ENCODE results near the gene HOXA7. TPM values are rescaled to one million over a fixed set of nuclear protein-coding genes. Genes with fewer than 3 reads are reported as not detected.
A peak's percentile ranks its signal among the peaks of the same experiment; 100 is the strongest.

The HOXA7 gene
- total and polyA plus RNA-seq, 2 donors (not counting 3 experiments of a cell fraction or from before 2014, with no cell fraction given): 18.1 to 18.5 TPM

DNA sequence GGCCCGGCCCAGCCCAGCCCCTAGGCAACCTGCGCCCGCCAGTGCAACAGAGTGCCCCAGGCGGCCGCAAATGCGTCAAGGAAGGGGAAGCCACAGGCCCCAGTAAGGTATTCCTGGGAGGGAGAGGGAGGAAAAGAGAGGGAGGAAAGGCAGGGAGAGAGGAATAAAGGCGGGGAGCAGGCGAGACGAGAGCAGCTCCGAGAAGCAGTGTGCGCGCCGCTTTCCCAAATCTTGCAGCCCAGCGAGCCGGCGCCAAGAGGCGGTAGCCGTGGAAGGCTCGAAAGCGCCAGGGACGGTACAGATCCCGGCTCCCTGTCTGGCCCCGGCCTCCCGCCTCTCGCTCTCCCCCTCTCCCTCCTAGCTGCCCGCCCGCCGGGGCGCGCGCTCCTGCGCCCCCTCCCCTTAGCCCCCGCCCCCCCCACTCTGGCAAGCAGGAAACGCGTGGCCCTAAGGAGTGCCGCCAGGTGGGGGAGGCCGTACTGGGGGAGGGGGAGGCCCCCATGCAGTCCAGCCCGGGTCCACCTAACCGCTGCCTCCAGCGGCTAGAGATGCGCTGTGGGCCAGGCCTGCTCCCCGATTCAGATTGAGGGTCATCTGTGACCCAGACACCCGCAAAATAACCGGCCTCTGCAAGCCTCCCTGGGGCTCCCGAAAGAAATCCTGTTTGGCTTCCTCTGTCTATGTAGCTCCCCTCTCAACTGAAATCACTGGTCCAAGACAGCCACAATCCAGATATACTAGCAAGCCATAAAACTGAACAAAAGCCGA lies 13.4 kb upstream of the HOXA7 start:
- no peaks in the 10 kb centered on the region for H3K9me3 ChIP-seq (replicated peaks; ENCODE audit: control insufficient read depth, insufficient read depth, low read length)
- peak overlapping the region; percentile 96 for H3K27ac ChIP-seq (ENCODE audit: insufficient read depth, low read depth, low read length)
- peaks cover 50% of the 10 kb centered on the region for H3K4me1 ChIP-seq (ENCODE audit: control insufficient read depth, extremely low read depth, insufficient read depth, low read length)
- no peaks in the 10 kb centered on the region for H3K27me3 ChIP-seq (ENCODE audit: control insufficient read depth in 2 of 2, insufficient read depth in 2 of 2, low read length in 2 of 2)
- no TSS peak for BruUV-seq (replicated peaks)
- DNase-seq (ENCODE audit: low read depth, low spot score): no peak
- peak; percentile 42 for TF ChIP-seq MYC (IDR thresholded peaks at IDR 0.05; ENCODE audit: low read depth, low read length)
- TF ChIP-seq, protein P1, sequence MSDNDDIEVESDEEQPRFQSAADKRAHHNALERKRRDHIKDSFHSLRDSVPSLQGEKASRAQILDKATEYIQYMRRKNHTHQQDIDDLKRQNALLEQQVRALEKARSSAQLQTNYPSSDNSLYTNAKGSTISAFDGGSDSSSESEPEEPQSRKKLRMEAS (IDR thresholded peaks at IDR 0.05; ENCODE audit: insufficient read depth, insufficient read length): no peak
- peaks cover 98% of the 10 kb centered on the region for H3K79me2 ChIP-seq (ENCODE audit: control insufficient read depth, insufficient read depth, low read length)
- intact Hi-C loops (cut with micrococcal nuclease) (loop anchor here (2.0 kb wide), 1 partner anchor 51 kb away; no protein-coding TSS in a partner anchor), dilution Hi-C loops (cut with MboI; ENCODE audit: extremely low pct_ligation_motif_present, low sequenced_read_pairs) (loop anchor here (10.0 to 25.0 kb wide), 3 partner anchors 315 to 983 kb away; no protein-coding TSS in a partner anchor)
- no peaks in the 10 kb centered on the region for H3K9me1 ChIP-seq (replicated peaks; ENCODE audit: control insufficient read depth, extremely low read depth, insufficient read depth, low read length)
- FAIRE-seq: no peak
- no peaks in the 10 kb centered on the region for H4K20me1 ChIP-seq (replicated peaks; ENCODE audit: control insufficient read depth, extremely low read depth, insufficient read depth, low read length)
- H3K36me3 ChIP-seq (ENCODE audit: control insufficient read depth in 2 of 2, extremely low read depth in 1 of 2, insufficient read depth in 2 of 2, low read length in 2 of 2): no peaks in the 10 kb centered on the region
- peak overlapping the region; percentile 91 for H3K9ac ChIP-seq (replicated peaks; ENCODE audit: extremely low read depth, insufficient read depth, low read length)
- H3K4me2 ChIP-seq (ENCODE audit: insufficient read depth, low read length): peak overlapping the region; percentile 98
- peak overlapping the region; percentile 44 to 98 (median 63) for H3K4me3 ChIP-seq (replicated peaks in 1 of 3; ENCODE audit: insufficient read depth in 1 of 3, low read depth in 1 of 3, low read length in 3 of 3)
- ChIA-PET POLR2A (interaction anchor here (1.9 kb wide), 1 partner anchor 16 kb away, joined by 6 read pairs; the partner anchor contains the start of gene HOXA11), CTCF (interaction anchor here (1.0 to 7.4 kb wide), 8 partner anchors 8 to 30 kb away, joined by 3 to 86 read pairs (median 14); partner anchors contain the start of genes HOXA3, HOXA5 and HOXA7)
- H2AFZ ChIP-seq (ENCODE audit: low read depth, low read length): no peak overlapping the region

DNA sequence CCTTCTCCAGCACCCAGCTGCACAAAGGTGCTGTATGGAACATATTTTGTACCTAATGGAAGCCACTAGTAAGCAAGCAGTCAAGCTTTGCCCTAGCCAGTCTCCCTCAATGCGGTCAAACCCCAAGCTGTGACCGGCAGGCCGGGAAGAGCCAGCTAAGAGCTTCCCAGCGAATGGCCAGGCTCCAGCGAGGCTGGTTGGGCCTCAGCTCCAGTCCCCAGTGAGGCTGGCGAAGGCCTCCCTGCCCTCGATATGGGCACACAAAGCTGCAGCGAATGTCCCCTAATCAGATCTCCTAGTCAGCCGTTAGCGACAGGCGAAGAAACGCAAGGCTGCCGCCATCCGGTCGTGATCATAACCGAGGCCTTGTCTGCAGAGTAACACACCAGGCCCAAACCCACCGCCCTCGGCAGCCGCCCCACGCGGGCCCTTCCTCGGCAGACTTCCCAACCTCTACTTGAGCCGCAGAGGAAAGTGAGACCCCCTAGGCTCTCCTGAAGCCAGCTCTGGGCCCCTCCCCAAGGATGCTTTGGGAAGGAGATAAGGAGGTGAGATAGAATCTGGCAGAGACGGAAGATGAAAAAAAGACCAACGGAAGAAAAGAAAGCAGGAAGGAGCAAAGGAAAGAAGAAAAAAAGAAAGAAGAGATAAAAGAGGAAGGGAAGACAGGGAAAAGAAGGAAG lies 11.9 kb upstream of the HOXA7 start:
- Histone ChIP-seq H3K27ac (ENCODE audit: insufficient read depth, low read depth, low read length) (peak overlapping the region; percentile 91), H2AFZ (ENCODE audit: low read depth, low read length) (no peak overlapping the region), H3K79me2 (ENCODE audit: control insufficient read depth, insufficient read depth, low read length) (peaks cover 98% of the 10 kb centered on the region), H4K20me1 (replicated peaks; ENCODE audit: control insufficient read depth, extremely low read depth, insufficient read depth, low read length) (no peaks in the 10 kb centered on the region), H3K9me3 (replicated peaks; ENCODE audit: control insufficient read depth, insufficient read depth, low read length) (no peaks in the 10 kb centered on the region), H3K9ac (replicated peaks; ENCODE audit: extremely low read depth, insufficient read depth, low read length) (peak overlapping the region; percentile 85), H3K27me3 (ENCODE audit: control insufficient read depth in 2 of 2, insufficient read depth in 2 of 2, low read length in 2 of 2) (no peaks in the 10 kb centered on the region), H3K4me2 (ENCODE audit: insufficient read depth, low read length) (peak overlapping the region; percentile 70), H3K36me3 (ENCODE audit: control insufficient read depth in 2 of 2, extremely low read depth in 1 of 2, insufficient read depth in 2 of 2, low read length in 2 of 2) (peaks cover 0 to 5% of the 10 kb centered on the region in 2 experiments), H3K4me1 (ENCODE audit: control insufficient read depth, extremely low read depth, insufficient read depth, low read length) (peaks cover 45% of the 10 kb centered on the region), H3K4me3 (replicated peaks in 1 of 3; ENCODE audit: insufficient read depth in 1 of 3, low read depth in 1 of 3, low read length in 3 of 3) (peak overlapping the region; percentile 44 to 98 (median 63)), H3K9me1 (replicated peaks; ENCODE audit: control insufficient read depth, extremely low read depth, insufficient read depth, low read length) (no peaks in the 10 kb centered on the region)
- intact Hi-C loops (cut with micrococcal nuclease): loop anchor here (2.0 kb wide), 1 partner anchor 50 kb away; no protein-coding TSS in a partner anchor
- ChIA-PET CTCF (interaction anchor here (0.8 to 7.4 kb wide), 11 partner anchors 9 to 799 kb away, joined by 3 to 86 read pairs (median 5); partner anchors contain the start of genes HOXA3, HOXA5 and HOXA6), POLR2A (interaction anchor here (0.5 to 1.9 kb wide), 8 partner anchors 9 to 499 kb away, joined by 3 to 6 read pairs (median 4); partner anchors contain the start of genes HOXA11 and HOXA3)
- peak; percentile 84 for DNase-seq (ENCODE audit: low read depth, low spot score)
- dilution Hi-C loops (cut with MboI; ENCODE audit: extremely low pct_ligation_motif_present, low sequenced_read_pairs): loop anchor here (10.0 to 25.0 kb wide), 3 partner anchors 314 to 981 kb away; no protein-coding TSS in a partner anchor
- peak; percentile 73 for FAIRE-seq
- TF ChIP-seq, protein P2, sequence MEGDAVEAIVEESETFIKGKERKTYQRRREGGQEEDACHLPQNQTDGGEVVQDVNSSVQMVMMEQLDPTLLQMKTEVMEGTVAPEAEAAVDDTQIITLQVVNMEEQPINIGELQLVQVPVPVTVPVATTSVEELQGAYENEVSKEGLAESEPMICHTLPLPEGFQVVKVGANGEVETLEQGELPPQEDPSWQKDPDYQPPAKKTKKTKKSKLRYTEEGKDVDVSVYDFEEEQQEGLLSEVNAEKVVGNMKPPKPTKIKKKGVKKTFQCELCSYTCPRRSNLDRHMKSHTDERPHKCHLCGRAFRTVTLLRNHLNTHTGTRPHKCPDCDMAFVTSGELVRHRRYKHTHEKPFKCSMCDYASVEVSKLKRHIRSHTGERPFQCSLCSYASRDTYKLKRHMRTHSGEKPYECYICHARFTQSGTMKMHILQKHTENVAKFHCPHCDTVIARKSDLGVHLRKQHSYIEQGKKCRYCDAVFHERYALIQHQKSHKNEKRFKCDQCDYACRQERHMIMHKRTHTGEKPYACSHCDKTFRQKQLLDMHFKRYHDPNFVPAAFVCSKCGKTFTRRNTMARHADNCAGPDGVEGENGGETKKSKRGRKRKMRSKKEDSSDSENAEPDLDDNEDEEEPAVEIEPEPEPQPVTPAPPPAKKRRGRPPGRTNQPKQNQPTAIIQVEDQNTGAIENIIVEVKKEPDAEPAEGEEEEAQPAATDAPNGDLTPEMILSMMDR (IDR thresholded peaks at IDR 0.05; ENCODE audit: extremely low read depth in 1 of 2, insufficient read depth in 1 of 2, low read depth in 1 of 2, low read length in 2 of 2): peak in 1 of 2 donors; percentile 6
- TF ChIP-seq FOS (IDR thresholded peaks at IDR 0.05; ENCODE audit: borderline replicate concordance, insufficient read depth, low read length) (no peak), GATA2 (IDR thresholded peaks at IDR 0.05; ENCODE audit: insufficient read depth, insufficient read length, low read depth, low read length) (peak; percentile 52), EZH2 (IDR thresholded peaks at IDR 0.05; ENCODE audit: borderline replicate concordance, low read depth, low read length, severe bottlenecking) (no peak), MYC (IDR thresholded peaks at IDR 0.05; ENCODE audit: low read depth, low read length) (no peak)
- TF ChIP-seq, protein P1 (IDR thresholded peaks at IDR 0.05; ENCODE audit: insufficient read depth, insufficient read length): no peak
- BruUV-seq (replicated peaks): TSS peak; percentile 0
